Measurements from ENCODE around the gene CD59. TPM values are rescaled to one million over a fixed set of nuclear protein-coding genes. Genes with fewer than 3 reads are reported as not detected.

CD59 gene
- total RNA-seq, 4 donors from 2014 or later: 321 to 413 (median 356) TPM

DNA sequence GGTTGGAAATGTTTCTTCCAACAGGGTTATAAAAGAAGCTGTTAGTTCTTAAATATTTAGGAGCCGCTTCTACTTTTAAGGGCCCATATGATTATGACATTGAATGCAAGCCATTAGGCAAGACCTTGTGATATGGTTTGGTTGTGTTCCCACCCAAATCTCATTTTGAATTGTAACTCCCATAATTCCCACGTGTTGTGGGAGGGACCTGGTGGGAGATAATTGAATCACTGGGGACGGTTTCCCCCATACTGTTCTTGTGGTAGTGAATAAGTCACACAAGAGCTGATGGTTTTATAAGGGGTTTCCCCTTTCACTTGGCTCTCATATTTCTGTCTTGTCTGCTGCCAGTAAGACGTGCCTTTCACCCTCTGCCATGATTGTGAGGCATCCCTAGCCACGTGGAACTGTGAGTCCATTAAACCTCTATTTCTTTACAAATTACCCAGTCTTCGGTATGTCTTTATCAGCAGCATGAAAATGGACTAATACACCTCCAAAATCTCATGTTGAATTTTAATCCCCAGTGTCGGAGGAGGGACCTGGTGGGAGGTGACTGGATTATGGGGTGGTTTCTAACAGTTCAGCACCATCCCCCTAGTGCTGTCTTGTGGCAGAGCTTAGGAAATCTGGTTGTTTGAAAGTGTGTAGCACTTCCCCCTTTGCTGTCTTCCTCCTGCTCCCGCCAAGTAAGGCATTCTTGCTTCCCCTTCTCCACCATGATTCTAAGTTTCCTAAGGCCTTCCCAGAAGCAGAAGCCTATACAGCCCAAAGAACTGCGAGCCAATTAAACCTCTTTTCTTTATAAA lies 4.3 kb downstream of the CD59 start:
- TF ChIP-seq CTCF (IDR thresholded peaks at IDR 0.05; ENCODE audit: low read depth): no peak

DNA sequence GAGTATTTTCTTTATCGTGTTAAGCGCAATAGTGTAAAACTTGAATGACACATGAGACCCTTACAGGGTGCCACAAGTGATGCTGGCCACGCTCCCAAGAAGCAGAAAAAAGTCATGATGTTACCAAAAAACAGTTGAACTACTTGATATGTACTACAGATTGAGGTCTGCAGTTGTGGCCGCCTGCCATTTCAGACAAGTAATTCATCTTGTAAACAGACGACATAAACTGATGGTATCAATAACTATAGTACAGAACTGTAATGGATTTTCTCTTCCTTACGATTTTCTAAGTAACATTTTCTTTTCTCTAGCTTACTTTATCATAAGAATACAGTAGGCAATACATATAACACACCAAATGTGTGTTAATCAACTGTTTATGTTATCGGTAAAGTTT lies 5.5 kb downstream of the CD59 start:
- TF ChIP-seq CTCF (IDR thresholded peaks at IDR 0.05; ENCODE audit: low read depth): no peak

GRCh38 chr11:33725496-33725895 lies 10.7 kb downstream of the CD59 start:
- TF ChIP-seq CTCF (IDR thresholded peaks at IDR 0.05; ENCODE audit: low read depth): no peak

DNA sequence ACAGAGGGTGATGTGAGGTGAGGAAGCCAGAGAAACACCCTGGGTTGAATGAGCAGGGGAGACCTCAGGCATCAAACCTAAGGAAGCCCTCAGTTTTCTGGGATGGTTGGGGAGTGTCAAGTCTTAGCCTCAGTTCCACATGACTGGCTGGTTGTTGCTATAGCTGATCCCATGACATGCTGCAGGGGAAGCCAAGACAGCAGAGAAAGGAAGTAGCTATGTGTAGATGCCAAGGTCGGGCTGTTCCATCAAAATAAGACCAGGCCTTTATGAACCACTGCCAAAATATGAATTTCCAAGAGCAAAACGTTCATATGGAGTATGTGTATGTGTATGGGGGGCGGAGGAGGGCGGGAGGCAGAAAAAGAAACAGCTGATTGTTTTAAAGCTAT lies 11.6 kb downstream of the CD59 start:
- no peak for TF ChIP-seq CTCF (IDR thresholded peaks at IDR 0.05; ENCODE audit: low read depth)

DNA sequence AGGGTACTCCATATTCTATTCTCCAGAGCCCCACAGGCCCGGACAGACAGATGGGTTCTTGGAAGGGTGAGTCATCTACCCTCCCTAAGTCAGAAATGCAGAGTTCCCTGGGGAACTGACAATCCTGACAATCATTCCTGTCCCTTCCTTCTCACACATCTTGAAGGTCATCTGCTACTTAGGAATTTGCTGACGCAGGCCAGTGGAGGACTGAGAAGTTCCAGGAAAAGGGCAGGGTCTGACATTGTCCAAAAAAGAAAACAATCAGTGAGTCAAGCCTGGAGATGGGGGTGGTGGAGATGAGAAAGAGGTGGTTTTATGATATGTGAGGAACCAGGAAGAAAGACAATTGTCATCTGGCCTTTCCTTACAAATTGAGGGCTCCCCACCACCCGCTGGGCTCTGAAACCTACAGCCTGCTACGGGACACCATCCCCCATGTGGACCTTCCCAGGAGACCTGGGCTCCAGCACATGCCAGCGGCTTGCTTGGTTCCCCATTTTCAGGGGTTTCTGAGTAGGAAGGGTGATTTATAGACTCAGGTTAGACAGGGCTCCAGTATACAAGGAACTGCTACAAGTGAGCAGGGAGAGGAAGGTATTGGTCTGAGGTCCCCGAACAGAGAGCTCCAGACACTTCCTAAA lies 12.9 kb downstream of the CD59 start:
- TF ChIP-seq CTCF (IDR thresholded peaks at IDR 0.05; ENCODE audit: low read depth): no peak

- no peak for TF ChIP-seq CTCF (IDR thresholded peaks at IDR 0.05; ENCODE audit: low read depth)
Measured at GRCh38 chr11:33722590-33723234, 13.5 kb downstream of the CD59 start.

DNA sequence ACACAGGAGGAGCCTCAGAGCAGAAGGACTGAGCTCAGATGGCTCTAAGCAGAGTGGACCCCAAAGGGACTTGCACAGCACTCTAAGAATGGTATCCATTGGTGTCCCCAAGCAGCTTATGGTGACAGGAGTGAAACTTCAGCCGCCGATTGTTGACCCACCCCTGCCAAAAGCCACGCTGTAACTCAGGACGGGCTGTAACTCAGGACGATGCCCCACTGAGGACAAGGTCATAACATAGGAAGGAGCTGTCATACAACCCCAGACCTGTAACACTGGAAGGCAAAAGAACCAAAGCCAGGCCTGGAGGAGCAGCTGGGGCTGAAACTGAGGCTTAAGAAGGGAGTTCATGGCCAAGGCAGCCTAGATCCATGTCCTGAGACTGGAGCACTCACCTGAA lies 14.2 kb downstream of the CD59 start:
- no peak for TF ChIP-seq CTCF (IDR thresholded peaks at IDR 0.05; ENCODE audit: low read depth)
